ENCODE results near the gene SCAMP1.
A peak's percentile ranks its signal among the peaks of the same experiment; 100 is the strongest.
"Not testable (repeated sequence)": the region's sequence is repeated elsewhere in the genome, so short reads cannot be mapped to it uniquely, and the experiment has no call there.

The SCAMP1 gene

DNA sequence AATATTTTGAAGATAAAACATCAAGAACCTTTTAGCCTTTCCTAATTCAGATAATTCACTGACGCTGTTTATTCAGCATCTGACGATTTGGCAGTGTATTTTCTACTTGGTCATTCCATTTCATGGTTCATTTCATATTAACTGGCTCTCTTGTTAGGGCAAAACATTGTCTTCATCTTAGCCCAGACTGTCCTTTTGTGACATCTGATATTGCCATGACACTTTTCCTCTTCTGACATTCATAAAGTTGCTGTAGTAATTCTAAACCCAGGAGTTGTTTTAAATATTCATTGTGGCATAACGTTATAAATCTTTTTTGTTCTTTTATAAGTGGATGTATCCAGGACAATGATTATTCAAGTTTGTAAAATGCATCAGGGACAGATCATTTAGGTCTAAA, 1.8 kb downstream of the SCAMP1 start:
- no peak for DNase-seq

DNA sequence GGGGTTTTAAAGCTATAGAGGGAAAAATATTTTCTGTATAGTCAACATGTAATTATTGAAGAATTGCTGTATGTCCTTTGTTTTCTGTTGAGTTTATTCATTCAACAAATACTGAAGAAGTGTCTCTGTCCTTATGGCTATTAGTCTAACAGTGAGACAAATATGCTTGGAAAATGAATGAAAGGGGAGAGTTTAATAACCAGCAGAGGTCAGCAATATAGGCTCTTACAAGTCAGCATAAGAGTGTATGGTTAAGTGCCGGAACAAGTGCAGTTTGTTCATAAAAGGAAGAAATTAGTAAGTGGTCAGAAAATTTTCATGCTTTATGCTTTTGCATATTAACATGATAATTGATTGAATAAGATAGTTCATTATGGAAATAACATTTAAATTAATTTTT, 3.6 kb downstream of the SCAMP1 start:
- DNase-seq: peak; percentile 21

DNA sequence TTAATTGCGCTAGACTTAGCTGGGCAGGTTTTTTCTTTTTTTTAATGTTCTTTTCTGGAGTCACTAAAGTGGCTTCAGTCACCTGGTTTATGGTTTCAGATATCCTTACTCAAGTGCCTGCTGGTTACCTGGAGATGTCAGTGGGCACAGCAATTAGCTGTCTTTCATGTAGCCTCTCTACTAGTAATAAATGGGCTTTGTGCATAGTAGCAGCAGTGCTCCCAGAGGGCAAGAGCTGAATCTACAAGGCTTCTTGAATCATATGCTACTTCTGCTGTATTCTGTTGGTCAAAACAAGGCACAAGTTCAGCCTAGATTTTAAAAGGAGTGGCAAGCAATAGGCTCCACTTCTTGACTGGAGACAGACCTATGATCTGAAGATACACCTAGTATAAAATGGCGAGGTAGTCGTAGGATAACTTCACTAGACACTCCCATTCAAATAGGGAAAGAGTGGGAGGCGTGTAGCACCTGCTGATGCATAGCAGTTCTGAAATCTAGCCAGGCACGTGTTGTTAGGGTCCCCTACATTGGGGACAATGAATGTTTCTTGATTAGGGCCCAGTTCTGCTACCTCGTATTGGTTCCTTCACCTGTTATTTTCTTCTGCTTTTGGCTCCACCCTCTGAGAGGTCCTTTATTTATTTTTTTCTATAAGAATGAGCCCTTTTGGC, 7.0 kb downstream of the SCAMP1 start:
- peak; percentile 38 for DNase-seq

DNA sequence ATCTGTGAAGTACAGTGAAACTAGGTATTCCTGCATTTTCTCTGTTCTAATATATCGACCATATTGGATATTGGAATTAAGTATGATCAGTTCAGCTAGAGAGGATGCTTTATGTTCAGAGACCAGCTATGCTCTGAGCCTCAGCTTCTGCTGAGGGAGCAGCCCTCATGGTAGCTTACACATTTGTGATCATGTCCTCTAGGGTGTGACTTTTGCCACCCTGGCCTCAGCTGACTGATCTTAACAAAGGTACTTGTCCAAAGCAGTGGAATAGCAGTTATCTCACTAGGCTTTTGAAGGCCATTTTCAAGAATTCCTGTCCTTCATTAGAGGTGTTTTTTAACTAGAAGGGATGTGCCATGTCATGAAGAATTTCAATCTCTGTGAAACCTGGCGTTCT, 9.3 kb downstream of the SCAMP1 start:
- peak; percentile 24 for DNase-seq

DNA sequence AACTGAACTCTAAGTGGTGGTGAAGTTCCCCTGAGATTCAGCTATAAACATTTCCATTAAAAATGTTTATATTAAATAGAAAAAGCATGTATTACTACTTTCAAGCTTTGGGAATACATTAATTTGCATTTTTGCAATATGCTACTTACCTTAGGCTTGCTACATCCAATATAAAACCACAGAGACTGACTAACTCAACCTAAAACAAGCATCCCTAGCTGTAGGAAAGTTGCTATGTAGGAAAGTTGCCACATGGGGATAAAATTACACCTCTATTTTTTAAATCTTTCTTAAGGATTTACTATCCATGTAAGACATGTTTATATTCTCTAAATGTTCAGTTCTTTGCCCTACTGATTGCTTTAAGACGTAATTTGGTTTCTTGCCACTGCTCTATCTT, 12.8 kb downstream of the SCAMP1 start:
- DNase-seq: no peak

DNA sequence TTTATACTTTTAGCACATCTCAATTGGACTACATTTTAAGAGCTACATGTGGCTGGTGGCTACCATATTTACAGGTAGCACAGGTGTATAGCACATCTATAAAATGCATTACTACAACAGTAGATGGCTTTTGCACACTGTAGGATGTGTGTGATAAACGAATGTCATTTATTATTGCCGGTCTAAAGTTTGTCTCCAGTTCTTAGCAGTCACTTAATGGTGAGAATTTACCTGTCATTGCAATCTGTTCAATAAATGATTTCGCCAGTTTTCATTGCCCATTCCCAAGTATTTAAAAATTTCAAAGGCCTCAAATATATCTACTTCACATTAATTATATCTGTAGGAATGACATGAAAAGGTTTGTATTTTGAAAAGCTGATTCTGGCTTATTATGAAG, 15.9 kb downstream of the SCAMP1 start:
- no peak for DNase-seq

DNA sequence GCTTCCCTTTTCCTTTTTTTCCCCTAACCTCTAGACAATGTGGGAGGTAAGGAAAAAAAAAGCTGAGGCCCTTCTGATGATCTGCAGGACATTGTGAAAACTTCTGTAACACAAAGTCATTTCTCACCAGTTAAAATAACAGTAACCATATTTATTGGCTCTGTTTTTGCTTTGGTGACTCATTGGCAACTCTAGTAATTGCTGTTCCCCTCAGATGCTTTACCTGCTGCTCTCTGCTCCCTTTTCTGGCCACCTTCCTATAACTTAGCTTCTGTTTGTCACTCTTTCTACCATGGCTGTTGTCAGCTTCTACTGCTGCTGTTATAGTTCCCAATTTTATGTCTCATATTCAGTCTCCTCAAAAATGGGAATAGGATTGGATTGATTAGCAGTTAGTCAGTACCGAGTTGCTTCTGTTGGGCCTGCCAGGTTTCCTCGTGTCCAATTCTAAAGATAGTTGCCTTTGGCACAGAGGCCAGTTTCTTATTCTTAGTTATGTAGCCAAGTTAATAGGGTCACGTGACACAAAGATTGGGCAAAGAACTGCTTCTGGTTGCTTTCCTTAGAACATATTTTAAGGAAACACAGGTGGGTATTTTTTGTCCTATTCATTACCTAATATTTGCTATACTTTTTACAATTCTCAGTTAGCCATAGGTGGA, 16.8 kb downstream of the SCAMP1 start:
- no peak for DNase-seq

DNA sequence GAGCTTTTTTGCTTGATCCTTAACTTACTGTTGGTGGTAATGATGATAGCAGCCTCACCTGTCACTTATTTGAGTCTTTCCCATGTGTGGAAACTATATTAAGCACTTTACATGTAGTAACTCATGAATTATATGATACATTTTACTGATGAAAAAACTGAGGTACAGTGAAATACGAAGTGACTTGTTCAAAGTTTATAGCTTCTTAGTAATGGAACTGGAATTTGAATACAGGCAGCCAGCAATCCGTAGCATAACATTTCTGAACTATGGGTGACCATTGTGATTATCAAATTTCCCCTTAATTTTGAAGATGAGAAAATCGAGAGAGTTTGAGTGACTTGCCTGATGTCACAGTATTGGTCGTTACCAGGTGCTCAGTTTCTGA, 17.3 kb downstream of the SCAMP1 start:
- DNase-seq: no peak

DNA sequence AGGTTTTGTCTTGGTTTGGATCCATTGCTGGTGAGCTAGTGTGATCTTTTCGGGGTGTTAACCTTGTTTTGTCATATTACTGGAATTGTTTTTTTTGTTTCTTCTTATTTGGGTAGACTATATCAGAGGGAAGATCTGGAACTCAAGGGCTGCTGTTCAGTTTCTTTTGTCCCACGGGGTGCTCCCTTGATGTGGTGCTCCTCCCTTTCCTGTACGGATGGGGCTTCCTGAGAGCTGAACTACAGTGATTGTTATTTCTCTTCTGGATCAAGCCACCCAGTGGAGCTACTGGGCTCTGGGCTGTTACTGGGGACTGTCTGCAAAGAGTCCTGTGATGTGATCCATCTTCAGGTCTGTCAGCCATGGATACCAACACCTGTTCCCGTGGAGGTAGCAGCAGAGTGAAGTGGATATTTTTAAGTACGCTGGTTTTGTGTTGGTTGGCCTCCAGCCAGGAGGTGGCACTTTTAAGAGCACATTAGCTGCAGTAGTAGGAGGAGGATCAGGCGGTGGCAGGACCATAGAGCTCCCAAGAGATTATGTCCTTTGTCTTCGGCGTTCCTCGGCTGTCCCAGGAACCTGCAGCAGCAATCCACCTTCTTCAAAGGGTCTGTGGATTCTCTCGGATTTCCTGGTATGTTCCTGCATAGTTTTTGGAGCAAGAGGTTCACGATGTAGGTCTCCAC, 27.2 kb downstream of the SCAMP1 start:
- DNase-seq: no peak

DNA sequence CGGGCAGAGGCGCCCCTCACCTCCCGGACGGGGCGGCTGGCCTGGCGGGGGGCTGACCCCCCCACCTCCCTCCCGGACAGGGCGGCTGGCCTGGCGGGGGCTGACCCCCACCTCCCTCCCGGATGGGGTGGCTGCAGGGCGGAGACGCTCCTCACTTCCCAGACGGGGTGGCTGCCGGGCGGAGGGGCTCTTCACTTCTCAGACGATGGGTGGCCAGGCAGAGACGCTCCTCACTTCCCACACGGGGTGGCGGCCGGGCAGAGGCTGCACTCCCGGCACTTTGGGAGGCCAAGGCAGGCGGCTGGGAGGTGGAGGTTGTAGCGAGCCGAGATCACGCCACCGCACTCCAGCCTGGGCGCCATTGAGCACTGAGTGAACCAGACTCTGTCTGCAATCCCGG, 30.9 kb downstream of the SCAMP1 start:
- DNase-seq: not testable (repeated sequence)

DNA sequence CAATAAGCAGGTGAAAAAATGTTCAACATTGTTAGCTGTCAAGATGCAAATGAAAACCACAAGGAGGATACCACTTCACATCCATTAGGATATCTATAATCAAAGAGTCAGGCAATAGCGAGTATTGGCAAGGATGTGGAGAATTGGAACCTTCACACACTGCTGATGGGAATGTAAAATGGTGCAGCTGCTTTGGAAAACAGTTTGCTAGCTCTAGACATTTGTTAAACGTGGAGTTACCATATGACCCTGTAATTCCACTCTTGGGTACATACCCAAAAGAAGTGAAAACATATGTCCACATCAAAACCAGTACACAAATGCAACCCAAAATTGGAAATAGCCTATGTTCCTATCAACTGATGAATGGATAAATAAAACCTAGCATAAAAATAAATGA, 37.4 kb downstream of the SCAMP1 start:
- DNase-seq: no peak

DNA sequence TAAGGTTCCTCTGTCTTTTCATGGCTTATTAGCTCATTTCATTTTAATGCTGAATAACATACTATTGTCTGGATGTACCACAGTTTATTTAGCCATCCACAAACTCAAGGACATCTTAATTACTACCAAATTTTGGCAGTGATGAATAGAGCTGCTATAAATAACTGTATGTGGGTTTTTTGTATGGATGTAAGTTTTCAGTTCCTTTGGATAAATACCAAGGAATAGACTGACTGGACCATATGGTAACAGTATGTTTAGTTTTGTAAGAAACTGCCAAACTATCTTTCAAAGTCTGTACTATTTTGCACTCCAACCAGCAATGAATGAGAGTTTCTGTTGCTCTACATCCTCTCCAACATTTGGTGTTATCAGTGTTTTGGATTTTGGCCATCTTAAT, 38.7 kb downstream of the SCAMP1 start:
- no peak for DNase-seq

DNA sequence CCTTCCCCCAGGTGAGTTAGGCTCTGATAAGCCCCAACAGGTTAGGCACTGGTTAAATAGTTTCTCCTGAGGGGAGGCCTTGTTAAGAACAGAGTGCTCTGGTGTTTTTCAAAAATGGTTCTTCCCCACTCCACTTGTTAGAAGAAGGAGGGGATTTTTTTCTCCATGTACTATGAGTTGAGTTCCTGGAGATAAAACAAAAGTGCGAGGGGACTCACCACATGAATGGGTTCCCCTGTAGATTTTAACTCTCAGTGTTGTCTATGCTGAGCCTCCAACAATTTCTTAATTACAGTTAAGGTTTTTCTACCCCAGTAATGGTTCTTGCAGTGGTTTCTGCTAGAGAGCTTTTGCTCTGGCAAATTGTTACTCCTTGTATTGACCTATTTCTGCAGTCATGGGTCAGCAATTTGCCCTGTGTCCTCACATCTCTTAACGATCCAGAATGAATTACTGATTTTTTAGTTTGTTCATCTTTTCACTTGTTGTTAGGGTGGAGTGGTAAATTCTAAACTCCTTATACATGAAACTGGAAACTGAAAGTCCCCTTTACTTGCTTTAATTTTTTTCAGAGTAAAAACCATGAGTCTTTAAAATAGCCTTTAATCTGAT, 44.4 kb downstream of the SCAMP1 start:
- no peak for DNase-seq

DNA sequence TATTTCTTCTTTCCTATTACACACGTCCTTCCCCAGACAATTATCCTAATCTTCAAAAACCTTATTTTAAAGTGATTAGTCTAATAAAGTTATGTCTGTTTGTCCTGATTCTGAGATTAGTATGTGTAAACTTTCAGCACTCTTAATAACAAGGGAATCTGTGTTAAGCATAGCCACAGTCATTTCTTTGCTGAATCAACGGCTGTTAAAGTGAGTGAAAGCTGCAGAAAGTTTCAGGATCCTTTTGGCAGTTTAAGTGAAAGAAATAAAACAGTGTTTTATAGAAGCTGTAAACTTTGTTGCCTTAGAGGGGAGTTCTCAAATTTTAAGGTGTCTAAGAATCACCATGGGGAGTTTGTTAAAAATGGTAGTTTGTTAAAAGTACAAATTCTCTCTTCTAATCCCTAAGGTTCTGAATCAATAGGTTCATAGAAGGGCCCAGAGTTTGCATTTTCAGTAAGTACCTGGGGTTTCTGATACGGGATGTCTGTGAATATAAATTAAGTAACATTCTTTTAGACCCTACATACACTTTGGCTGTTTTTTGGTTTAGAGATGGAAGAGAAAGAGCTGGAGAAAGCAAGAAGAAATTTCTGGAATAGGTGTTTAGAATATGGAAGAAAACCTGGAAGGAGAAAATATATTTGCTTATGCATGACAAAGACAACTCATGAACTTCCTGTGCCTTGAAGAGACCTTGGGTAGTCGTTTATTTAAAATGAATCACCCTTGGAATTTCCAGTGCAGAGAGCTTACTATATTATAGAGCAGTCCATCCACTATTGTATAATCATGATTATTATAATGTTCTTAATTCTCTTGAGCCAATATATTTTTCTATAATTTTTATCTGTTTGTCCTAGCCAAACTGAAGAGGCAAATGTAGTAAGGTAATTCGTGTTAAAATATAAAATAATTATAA, 45.7 kb downstream of the SCAMP1 start:
- no peak for DNase-seq

DNA sequence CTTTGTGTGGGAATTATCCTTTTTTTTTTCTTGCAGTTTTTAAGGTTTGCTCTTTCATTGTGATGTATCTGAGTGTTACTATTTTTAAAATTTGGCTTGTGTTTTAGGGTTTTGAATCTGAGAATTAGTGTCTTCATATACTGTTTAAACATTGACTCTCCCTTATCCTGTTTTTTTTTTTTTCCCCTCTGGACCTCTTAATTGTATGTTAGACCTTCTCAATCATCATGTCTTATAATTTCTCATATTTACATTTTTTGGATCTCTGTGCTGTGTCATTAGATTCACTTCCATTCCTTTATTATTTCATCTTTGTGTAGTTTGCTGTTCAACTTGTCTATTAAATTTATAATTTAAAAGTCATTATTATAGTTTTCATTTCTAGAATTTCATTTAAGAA, 47.0 kb downstream of the SCAMP1 start:
- DNase-seq: no peak

DNA sequence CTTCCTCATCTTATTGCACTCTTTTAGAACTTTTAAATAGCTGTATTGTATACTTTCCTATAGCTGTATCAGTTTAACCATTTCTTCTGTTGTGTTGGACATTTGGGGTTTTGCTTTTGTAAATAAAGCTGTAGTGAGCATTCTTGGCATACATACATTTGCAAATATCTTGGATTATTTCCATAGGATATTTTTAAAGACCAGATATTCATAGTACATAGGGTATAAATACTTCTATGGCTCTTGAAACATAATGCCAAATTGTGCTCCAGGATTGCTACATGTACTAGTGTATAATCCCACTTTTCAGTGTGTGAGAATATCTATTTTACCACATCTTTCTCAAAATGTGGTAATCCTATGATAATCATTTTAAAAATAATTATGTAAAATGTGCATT, 51.2 kb downstream of the SCAMP1 start:
- no peak for DNase-seq

DNA sequence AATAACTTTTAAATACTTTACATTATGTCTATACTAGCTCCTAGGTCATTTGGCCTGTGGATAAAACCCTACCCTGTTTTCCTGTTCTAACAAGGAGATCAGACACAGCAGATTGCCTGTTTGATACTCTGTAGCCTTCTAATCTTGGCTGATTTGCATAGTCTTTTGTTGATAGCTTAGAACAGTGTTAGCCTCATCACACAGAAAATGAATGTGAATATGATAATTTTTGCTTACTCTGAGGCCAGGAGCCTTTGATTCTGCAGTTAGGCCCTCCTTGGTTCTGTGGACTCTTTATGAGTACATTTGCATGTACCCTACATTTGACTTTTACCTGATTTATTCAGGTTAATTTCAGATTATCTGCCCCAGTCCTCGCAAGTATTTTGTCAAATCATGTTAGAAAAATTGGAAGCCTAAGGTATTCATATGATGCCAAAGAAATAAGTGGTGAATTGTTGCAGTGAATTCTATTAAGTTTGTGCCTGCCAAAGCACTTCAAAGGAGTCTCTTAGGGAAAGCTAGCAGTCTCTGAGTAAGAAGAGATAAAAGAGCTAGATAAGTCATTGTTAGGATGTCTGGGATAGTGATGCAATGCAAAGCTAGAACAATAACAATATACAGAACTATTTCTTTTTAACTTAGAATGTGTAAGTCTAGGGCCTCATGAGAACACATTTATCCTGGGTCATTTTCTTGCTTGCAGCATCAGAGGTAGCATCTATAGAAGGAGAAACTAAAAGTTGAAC, 56.4 kb downstream of the SCAMP1 start:
- no peak for DNase-seq

DNA sequence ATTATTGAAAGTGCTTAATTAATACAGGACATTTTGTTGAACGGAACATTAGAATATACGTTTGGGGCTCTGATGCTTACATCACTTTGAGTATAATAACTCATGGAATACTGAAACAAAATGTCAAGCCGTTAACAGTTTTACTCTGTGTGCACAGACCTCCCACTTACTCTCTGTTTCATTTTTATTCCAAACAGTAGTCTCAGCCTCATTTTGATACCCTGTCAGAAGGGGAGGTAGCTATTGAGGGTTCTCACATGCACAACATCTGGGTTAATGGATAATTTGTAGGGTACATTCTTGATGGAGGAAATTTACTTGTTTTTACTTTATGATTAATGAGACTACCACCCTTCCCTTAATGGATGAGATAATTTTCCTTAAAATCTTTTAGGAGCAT, 59.0 kb downstream of the SCAMP1 start:
- DNase-seq: no peak

DNA sequence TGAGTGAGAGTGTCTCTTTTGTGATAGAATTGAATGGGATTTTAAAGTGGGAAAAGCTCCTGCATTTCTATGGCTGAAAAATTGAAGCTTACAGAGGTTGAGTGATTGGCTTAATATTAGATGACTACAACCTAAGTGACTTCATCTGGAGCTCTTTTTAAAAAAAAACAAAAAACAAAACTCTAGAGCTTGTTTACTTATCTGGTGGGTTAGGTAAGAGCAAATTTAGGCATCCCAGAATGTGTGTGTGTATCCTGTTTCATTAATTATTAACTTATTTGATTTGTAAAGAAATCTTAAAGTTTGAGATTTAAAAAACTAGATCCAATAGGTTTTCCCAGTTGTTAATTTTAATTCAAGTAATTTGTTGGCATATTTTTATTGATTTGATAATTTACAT, 60.1 kb downstream of the SCAMP1 start:
- no peak for DNase-seq

DNA sequence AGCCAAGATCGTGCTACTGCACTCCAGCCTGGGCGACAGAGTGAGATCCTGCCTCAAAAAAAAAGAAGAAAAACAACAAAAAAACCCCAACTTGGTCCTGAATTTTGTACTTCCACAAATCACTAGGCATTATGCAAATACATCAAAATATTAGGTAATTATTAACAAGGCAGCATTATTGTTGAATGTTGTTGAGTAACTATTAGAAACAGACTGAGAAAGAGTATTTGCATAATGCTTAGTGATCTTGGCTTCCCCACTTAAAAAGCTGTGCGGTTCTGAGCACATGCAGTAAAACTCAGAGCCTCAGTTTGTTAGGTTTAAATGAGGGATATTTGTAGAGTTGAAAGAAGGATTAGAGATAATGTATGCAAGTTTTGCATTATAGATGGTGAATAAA, 64.2 kb downstream of the SCAMP1 start:
- no peak for DNase-seq

DNA sequence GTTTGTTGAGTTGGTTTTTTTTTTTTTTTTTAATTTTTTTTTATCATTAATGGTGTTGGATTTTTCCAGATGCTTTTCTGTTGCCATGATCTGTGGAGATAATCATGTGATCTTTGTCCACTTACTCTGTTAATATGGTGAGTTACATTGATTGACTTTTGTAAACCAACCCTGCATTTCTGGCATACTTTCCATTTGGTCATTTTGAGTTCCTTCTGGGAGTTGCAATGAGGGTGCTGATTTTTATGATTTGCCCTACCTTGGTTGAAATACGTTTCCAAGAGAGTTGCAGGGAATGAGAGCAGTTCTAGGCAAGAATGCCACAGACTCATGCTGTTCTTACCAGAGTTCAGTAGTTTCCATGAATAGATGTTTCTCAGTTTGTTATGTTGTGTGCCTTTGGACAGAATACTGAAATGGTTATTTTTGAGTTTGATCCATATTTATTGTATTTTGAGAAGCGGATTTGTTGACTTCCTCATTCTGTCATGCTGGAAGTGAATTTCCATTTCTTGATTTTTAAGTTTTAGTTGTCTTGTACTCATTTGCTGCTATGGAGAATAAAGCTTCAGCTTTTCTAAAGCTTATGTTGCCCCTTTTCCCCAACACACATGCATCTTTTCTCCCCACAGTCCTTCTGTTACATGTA, 69.0 kb downstream of the SCAMP1 start:
- no peak for DNase-seq

DNA sequence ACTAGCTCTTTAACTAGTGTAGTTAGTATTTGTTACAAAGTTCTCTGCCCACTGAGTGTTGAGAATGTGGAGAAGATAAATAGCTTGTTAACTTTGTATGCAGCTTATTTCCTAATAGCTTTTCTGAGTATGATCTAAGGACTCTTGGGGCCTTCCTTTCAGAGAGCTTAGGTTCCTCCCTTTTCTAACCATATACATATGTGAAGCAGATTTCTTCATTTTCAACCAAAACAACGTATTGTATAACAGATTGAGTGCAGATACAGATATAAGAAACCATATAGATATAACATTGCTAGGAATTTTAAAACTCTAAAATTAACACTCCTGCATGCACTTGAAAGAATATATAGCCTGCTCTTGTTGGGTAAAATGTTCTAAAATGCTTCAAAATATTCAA, 70.4 kb downstream of the SCAMP1 start:
- DNase-seq: no peak

Data from hematopoietic multipotent progenitor cell treated with erythropoietin and hydrocortisone succinate and interleukin-3 and kit ligand, for 8 days (in vitro differentiated cells).